NCI-H345 (cell line): ENCODE results near the gene SLC35D1.
"Not testable (repeated sequence)": the region's sequence is repeated elsewhere in the genome, so short reads cannot be mapped to it uniquely, and the experiment has no call there.

Experiments
- DNase-seq: peaks from one replicate; lab custom pipeline; 2025; lab: John Stamatoyannopoulos, UW

The SLC35D1 gene

GRCh38 chr1:66985835-66986234, 68.1 kb downstream of the SLC35D1 start:
- DNase-seq: no peak

GRCh38 chr1:66984491-66984890, 69.5 kb downstream of the SLC35D1 start:
- no peak for DNase-seq

- DNase-seq: no peak
Observed at GRCh38 chr1:66982561-66983260, 71.2 kb downstream of the SLC35D1 start.

- no peak for DNase-seq
Observed at GRCh38 chr1:66981679-66982078, 72.3 kb downstream of the SLC35D1 start.

- DNase-seq: no peak
Observed at GRCh38 chr1:66980745-66981367, 73.1 kb downstream of the SLC35D1 start.

- DNase-seq: not testable (repeated sequence)
Observed at GRCh38 chr1:66979621-66980020, 74.3 kb downstream of the SLC35D1 start.

GRCh38 chr1:66978201-66978600, 75.7 kb downstream of the SLC35D1 start:
- no peak for DNase-seq

- no peak for DNase-seq
Observed at GRCh38 chr1:66968574-66968973, 85.4 kb downstream of the SLC35D1 start.

- not testable (repeated sequence) for DNase-seq
Observed at GRCh38 chr1:66966188-66966873, 87.6 kb downstream of the SLC35D1 start.

- DNase-seq: no peak
Observed at GRCh38 chr1:66957938-66958337, 96.0 kb downstream of the SLC35D1 start.

- DNase-seq: no peak
Observed at GRCh38 chr1:66954208-66954607, 99.7 kb downstream of the SLC35D1 start.

GRCh38 chr1:66951513-66951912, 102.4 kb downstream of the SLC35D1 start:
- DNase-seq: no peak
